HG03103 (cell line): ENCODE results near the gene PARG.
"Not testable (repeated sequence)": the region's sequence is repeated elsewhere in the genome, so short reads cannot be mapped to it uniquely, and the experiment has no call there.

Experiments used
- ATAC-seq: cut with Tn5 transposase; IDR thresholded peaks from one replicate; pipeline ENCODE4 v1.9.1; 2021; ENCODE audit warnings: low read depth; ENCODE audit not compliant: unreplicated experiment

The PARG gene

DNA sequence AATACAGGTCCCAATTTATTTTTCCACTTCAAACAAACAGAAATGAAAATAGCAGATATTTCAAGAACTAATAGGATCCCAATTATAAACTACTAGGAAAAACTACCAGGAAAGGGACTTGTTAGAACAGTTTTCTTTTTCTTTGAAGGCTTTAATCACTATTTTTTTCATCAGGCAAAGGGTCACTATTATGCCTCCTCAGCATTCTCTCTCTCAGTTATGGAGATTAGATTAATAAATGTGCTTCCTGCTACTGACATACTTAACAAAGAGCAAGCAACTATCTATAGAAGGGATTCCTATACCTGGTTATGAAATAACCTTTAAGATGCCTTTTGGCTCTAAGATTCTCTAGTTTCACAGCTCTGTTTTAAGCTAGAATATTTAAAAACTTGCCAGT is 108.7 kb downstream of the PARG start:
- no peak for ATAC-seq

DNA sequence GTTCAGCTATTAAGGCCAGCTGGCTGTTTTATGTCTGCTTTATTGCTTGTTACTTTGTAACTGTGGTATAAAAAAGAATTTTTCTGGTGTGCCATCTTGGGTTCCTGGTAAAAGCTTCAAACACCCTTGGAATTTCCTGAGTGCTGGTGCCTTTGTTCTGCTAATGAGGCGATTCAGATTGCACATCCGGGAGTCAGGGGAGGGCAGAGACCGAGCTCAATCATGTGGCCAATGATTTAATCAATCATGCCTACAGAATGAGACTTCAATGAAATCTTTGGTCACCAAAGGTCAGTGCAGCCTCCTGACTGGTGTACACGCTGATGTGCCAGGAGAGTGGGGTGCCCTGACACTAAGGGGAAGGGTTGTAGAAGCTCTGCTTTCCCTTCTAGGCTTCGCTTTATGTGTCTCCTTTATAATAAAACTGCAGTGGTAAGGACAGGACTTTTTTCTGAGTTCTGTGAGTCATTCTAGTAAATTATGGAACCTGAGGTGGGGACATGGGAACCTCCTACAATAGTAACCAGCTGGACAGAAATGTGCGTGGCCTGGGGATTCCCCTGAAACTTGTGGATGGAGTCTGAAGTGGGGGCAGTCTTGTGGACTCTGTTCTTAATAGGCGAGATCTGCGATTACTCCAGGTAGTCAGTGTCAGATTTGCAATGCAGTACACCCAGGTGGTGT is 110.3 kb downstream of the PARG start:
- no peak for ATAC-seq

DNA sequence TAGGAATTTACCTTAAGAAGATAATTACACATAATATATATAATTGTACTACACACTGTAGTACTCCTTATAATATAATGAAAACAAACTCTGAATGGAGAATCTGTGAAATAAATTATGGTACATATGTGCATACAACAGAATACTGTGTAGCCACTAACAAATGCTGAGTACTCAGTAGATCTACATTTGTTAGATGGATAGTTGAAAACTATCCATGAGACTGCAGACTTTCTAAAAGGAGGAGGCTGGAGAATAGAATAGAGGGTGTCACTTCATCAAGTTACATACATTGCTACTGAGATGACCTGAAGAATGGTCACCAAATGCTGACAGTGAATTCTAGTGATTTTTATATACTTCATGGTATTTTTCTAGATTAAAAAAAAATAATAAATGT is 111.0 kb downstream of the PARG start:
- no peak for ATAC-seq

DNA sequence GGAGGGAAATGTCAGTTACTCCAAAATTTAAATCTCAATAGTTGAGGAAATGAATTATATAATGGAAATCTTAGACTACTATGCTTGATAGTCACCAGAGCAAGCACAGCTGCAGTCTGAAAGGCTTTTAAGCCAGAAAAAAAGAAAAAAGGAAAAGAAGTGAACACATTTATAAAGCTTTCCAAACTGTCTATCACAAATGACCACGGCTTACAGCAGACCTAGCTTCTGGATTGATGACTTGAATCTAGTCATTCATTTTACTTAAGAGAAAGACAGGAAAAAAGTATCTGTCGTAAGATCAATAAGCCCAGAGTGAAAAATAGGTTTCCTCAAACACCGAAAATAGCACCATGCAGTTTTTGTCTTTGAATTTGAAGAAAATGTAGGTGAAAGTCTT is 111.8 kb downstream of the PARG start:
- no peak for ATAC-seq

DNA sequence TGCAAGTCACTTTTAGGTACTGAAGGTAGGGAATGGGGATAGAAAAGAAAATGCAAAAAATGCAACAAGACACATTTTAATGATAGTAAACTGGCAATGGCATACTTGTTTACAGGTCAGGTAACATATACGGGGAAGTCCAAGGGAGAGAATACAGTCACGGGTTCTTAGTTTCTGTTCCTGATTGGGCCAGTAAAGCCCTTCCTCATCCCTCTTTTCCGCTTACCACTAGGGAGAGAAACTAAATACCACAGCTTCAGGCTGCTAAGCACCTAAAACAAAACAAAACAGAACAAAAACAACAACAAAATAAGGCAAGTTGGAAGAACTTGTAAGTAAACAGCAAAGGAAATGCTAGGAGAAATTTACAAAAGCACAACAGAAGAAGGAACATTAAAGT is 114.5 kb downstream of the PARG start:
- no peak for ATAC-seq

- ATAC-seq, result no peak
Measured at GRCh38 chr10:49819234-49819958, 122.4 kb downstream of the PARG start.

GRCh38 chr10:49817845-49818244 is 124.0 kb downstream of the PARG start:
- no peak for ATAC-seq

- no peak for ATAC-seq
Measured at GRCh38 chr10:49803988-49804387, 137.8 kb downstream of the PARG start.

- no peak for ATAC-seq
Measured at GRCh38 chr10:49798275-49798674, 143.6 kb downstream of the PARG start.

DNA sequence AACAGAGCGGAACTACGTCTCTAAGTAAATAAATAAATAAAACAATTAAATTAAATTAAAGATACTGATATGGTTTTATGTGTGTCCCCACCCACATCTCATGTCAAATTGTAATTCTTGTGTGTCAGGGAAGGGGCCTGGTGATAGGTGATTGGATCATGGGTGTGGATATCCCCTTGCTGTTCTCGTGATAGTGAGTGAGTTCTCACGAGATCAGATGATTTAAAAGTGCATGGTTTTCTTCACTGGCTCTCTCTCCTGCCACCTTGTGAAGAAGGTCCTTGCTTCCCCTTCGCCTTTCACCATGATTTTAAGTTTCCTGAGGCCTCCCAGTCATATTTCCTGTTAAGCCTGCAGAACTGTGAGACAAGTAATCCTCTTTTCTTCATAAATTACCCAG is 150.7 kb downstream of the PARG start:
- ATAC-seq, result no peak

DNA sequence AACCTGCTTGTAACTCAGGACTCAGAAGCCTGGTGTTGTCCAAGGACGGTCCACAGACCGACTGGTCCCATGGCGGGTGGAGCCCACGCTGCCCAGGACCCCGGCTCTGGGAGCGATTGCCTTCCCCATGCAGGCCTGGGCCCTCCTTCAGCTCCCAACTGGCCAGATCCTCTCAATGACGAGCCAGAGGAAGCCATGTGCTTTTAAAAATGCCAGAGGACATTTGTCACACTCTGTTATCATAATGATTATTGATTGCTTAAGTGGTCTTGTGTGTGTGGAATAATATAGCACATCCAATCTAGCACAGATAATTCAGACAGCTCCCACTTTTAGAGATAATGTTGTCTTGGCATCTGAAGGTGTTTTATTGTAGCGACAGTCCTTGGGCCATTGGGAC is 157.1 kb downstream of the PARG start:
- no peak for ATAC-seq

GRCh38 chr10:49783645-49784044 is 158.2 kb downstream of the PARG start:
- ATAC-seq, result no peak

DNA sequence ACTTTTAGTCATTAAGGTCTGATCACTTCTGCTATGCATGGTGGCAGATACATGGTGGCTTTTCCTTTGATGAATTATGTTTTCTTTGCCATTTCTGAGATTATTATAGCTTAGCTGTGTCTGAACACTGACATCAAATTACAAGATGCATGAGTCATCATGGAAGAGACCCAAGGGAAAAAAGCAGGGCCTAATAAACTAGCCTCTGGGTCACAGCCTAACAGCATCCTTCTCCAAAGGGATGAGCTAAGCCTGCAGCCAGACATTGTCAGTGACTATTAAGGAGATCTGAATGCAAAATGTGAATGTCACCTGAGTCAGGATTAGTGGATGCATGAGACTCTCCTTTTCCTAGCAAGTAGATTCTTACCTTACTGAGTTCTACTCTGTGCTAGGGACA is 160.6 kb downstream of the PARG start:
- no peak for ATAC-seq

GRCh38 chr10:49778197-49778596 is 163.6 kb downstream of the PARG start:
- ATAC-seq, result no peak

GRCh38 chr10:49776851-49777250 is 165.0 kb downstream of the PARG start:
- ATAC-seq, result no peak

DNA sequence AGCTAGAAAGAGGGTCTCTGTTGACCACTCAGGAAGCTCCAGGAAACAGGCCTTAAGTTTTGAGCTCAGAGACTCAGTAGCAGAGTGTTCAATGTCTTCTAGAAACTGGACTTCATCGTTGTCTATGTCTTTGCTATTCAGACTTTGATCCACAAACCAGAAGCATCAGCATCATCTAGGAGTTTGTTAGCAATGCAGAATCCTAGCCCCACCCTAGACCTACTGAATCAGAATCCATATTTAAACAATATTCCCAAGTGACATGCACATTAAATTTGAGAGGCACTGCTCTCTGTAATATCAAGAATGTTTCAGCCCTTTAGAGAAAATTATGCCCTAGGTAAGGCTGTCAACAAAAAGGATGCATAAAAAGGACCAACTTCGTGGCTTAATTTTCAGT is 166.8 kb downstream of the PARG start:
- ATAC-seq, result no peak

DNA sequence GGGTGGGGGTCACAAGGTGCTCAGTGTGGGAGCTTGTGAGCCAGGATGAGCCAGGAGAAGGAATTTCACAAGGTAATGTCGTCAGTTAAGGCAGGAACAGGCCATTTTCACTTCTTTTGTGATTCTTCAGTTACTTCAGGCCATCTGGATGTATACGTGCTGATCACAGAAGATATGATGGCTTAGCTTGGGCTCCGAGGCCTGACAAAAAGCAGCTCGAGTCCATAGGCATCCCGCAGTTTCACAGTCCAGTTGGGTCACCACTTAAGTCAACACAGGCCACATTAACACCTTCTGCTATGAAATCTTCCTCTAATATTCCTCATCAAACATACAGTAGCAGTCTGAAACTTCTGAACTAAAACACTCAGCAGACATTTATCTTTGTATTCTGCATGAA is 168.9 kb downstream of the PARG start:
- ATAC-seq, result not testable (repeated sequence)

DNA sequence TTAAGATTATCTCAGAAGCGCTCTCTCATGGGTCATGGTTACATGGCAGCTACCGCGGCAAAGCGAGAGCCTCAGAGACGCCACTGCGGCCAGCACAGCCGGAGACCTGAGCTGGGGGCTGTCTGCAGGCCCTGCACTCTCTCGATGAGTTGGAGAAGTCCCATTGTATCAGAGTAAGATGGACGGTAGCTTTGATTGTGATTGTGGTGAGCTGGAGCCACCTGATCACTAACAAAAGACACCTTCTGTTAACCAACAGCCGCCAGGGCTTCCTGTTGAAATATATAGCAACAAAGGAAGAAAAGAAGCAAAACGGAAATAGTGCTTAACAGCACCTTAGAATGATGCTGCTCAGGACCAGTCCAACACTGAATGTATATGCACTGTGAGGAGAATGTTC is 170.8 kb downstream of the PARG start:
- ATAC-seq, result not testable (repeated sequence)

DNA sequence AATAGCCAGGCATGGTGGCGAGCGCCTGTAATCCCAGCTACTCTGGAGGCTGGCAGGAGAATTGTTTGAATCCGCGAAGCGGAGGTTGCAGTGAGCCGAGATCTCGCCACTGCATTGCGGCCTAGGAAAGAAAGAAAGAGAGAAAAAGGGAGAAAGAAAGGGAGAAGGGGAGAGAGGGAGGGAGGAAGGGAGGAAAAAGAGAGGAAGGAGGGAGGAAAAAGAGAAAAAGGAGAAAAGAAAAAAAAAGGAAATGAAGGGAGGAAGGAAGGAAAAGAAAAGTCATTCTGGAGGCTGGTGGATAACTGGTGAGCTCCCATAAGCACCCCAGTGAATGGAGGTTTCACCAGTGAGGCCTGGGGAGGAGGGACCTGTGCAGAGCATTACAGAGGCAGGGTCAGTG is 172.1 kb downstream of the PARG start:
- ATAC-seq, result no peak

DNA sequence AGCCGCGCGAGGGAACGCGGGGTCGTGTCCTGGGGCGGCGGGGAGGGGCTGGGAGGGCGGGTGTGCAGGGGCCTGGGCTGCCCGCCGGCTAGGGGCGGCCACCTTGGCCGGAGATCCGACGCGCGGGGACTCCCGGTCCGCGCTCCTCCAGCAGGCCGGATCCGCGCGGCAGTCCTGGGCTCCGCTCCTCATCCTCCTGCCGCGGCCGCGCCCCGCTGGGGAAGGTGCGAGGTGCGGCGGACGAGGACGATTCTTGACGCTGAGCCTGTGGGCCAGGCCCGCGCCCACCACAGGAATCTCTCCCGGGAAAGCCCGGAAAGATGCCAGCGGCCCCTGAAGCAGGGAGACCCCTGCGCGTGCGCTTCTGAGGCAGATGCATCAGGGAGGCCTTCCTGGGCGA is 173.1 kb downstream of the PARG start:
- ATAC-seq, result no peak

- no peak for ATAC-seq
Measured at GRCh38 chr10:49768329-49768728, 173.5 kb downstream of the PARG start.
